Body of pancreas (tissue), 4 donors: ENCODE data around the gene RAD51B.

ENCODE experiments used
- POLR2A ChIP-seq, 3 donors: fragments of 450-650 bp; IDR thresholded peaks; one replicate each; pipeline ENCODE4 v1.6.1; 2016; ENCODE audit warnings: antibody characterized with exemption in 3 of 3, mild to moderate bottlenecking in 2 of 3
- TF ChIP-seq, protein P1 (sequence below), 7 experiments: fragments of 450-650 bp in 4 of 7; fragments of 200-600 bp in 3 of 7; sonication (generic) in 3 of 7; IDR thresholded peaks; one replicate each; pipeline ENCODE4 v1.5.1; 2016 to 2019; ENCODE audit warnings: antibody characterized with exemption in 7 of 7

DNA sequence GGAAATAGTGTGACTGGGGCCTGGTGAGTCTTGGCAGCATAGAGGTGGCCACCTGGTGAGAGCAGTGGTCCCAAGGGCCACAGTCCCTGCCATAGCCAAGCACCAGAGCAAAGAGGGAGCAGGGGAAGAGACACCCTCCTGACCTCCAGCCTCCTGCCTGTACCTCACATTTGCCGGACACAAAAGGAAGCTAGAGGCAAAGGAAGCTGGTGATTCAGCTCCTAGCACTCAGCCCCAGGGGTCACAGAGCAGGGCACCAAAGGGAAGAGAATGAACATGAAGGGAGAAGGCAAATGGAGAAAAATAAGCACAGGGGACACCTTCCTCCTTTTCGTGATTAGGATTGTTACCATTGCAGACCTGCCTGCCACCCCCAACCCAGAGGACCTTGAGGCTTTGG is 756.5 kb downstream of the RAD51B start:
- TF ChIP-seq, protein P1, sequence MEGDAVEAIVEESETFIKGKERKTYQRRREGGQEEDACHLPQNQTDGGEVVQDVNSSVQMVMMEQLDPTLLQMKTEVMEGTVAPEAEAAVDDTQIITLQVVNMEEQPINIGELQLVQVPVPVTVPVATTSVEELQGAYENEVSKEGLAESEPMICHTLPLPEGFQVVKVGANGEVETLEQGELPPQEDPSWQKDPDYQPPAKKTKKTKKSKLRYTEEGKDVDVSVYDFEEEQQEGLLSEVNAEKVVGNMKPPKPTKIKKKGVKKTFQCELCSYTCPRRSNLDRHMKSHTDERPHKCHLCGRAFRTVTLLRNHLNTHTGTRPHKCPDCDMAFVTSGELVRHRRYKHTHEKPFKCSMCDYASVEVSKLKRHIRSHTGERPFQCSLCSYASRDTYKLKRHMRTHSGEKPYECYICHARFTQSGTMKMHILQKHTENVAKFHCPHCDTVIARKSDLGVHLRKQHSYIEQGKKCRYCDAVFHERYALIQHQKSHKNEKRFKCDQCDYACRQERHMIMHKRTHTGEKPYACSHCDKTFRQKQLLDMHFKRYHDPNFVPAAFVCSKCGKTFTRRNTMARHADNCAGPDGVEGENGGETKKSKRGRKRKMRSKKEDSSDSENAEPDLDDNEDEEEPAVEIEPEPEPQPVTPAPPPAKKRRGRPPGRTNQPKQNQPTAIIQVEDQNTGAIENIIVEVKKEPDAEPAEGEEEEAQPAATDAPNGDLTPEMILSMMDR (IDR thresholded peaks at IDR 0.05), result no peak
- no peak for TF ChIP-seq POLR2A (IDR thresholded peaks at IDR 0.05)
